Left kidney (tissue), 8 donors: ENCODE results near the gene LDHAL6A. TPM values are rescaled to one million over a fixed set of nuclear protein-coding genes. Genes with fewer than 3 reads are reported as not detected.
"Not testable (repeated sequence)": the region's sequence is repeated elsewhere in the genome, so short reads cannot be mapped to it uniquely, and the experiment has no call there.

Source experiments
- DNase-seq: peaks from one replicate; pipeline ENCODE4 v3.0.0-alpha.2; 2013
- long read RNA-seq, 8 donors: transcript quantifications; one replicate each; lab custom pipeline, GENCODE V29; 2026
- polyA plus RNA-seq: library from polyadenylated mRNA; unstranded; fragments of 120-200 nt; gene quantifications from one replicate; pipeline ENCODE4 v1.2.1, GENCODE V29; 2013; ENCODE audit not compliant: insufficient read length

Gene LDHAL6A
- 1.5 TPM for polyA plus RNA-seq
- long read RNA-seq, donor 1 = 0 reads
- long read RNA-seq, donor 2, partial matches to known transcripts = 158 of 163 reads
- long read RNA-seq, donor 2, other reads (novel, unspliced or antisense) = 5 of 163 reads
- long read RNA-seq, donor 3 = 0 reads
- long read RNA-seq, donor 4 = 0 reads
- long read RNA-seq, donor 5, partial matches to known transcripts = 0 of 1 reads
- long read RNA-seq, donor 5, other reads (novel, unspliced or antisense) = 0 of 1 reads
- long read RNA-seq, donor 6, partial matches to known transcripts = 0 of 1 reads
- long read RNA-seq, donor 6, other reads (novel, unspliced or antisense) = 0 of 1 reads
- long read RNA-seq, donor 7, partial matches to known transcripts = 376 of 381 reads
- long read RNA-seq, donor 7, other reads (novel, unspliced or antisense) = 5 of 381 reads
- long read RNA-seq, donor 8 = 0 reads

GRCh38 chr11:18455686-18456372 is at the start of gene LDHAL6A:
Gene LDHAL6A (plus strand): TSS chr11:18455856. CDS start chr11:18456681, 825 bp downstream.
- DNase-seq = no peak

- not testable (repeated sequence) for DNase-seq
These were observed 48.3 kb upstream of the LDHAL6A start for GRCh38 chr11:18407400-18407799.

- no peak for DNase-seq
These were observed 46.9 kb upstream of the LDHAL6A start for GRCh38 chr11:18408558-18409291.

DNA sequence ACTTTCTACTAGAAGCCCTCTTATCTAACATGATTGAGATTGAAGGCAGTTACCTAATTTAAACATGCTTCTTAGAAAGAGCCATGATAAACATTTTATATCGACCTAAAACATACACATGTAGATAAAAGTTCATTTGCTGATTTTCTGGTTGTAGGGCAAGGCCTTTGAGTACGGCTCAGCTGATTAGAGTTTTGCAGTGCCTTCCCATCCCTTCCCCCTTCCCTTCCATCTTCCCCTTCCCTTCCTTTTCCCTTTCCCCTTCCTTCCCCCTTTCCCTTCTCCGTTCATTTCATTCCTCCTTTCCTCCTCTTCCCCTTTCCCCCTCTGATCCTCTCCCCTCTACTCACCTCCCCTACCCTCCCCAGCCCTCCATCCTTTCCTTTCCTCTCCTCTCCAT is 39.2 kb upstream of the LDHAL6A start:
- DNase-seq = no peak

GRCh38 chr11:18419040-18419439 is 36.6 kb upstream of the LDHAL6A start:
- DNase-seq = no peak

- DNase-seq = no peak
These were observed 35.6 kb upstream of the LDHAL6A start for GRCh38 chr11:18420067-18420466.

DNA sequence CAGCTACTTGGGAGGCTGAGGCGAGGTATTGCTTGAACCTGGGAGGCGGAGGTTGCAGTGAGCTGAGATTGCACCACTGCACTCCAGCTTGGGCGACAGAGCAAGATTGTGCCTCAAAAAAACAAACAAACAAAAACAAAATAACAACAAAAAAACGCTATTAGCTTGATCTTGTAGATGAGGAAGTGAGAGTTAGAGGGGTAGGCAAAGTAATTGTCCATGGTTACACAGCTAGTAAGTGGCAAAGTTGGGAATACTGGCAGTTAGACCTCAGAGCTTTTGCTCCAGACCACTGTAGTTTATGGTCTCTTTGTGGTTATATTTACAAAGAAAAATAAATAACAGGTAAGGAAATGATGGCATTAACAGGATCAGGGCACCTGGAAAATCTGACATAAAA is 28.4 kb upstream of the LDHAL6A start:
- DNase-seq = no peak

- no peak for DNase-seq
These were observed 26.3 kb upstream of the LDHAL6A start for GRCh38 chr11:18429332-18429731.

GRCh38 chr11:18438691-18439090 is 17.0 kb upstream of the LDHAL6A start:
- DNase-seq = no peak

- DNase-seq = no peak
These were observed 6.4 kb upstream of the LDHAL6A start for GRCh38 chr11:18449251-18449650.

- DNase-seq = no peak
These were observed 2.7 kb upstream of the LDHAL6A start for GRCh38 chr11:18452927-18453326.

DNA sequence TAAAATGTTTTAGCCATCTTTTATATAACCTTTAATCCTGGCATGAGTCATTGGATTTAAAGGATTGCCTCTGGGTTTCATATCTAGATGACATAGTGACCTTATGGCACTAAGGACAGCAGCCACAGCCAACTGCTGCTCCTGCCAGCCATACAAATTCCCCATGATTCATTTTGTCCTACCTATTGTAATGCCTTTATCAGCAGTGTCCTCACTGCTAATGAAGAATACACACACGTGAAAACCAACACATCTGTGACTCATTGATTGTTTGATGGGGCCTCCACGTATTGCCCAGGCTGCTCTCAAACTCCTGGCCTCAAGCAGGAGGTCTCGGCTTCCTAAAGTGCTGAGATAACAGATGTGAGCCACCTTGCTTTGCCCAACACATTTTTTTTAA is 1.8 kb downstream of the LDHAL6A start:
- no peak for DNase-seq

GRCh38 chr11:18459634-18460033 is 4.0 kb downstream of the LDHAL6A start:
- DNase-seq = no peak

DNA sequence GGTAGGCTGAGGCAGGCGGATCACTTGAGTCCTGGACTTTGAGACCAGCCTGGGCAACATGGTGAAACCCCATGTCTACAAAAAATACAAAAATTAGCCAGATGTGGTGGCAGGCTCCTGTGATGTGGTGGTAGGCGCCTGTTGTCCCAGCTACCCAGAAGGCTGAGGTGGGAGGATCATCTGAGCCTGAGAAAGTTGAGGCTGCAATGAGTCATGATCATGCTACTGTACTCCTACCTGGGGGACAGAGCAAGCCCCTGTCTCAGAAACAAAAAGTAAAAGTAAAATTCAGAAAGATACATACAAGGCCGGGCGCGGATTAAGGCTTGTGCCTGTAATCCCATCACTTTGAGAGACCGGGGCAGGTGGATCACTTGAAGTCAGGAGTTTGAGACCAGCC is 6.3 kb downstream of the LDHAL6A start:
- DNase-seq = no peak

GRCh38 chr11:18463439-18463838 is 7.8 kb downstream of the LDHAL6A start:
- DNase-seq = no peak

GRCh38 chr11:18466402-18466801 is 10.7 kb downstream of the LDHAL6A start:
- no peak for DNase-seq

DNA sequence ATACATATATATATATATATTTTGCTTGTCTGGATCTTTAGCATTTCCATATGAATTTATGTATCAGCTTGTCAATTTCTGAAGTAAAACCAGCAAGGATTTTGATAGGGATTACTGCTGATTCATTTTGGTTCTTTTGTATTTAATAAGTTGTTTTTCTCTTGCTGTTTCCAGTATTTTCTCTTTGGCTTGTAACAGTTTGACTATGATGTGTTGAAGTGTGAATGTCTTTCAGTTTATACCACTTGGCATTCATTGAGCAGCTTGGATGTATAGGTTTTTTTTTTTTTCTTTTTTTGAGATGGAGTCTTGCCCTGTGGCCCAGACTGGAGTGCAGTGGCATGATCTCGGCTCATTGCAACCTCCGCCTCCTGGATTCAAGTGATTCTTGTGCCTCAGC is 12.4 kb downstream of the LDHAL6A start:
- DNase-seq = no peak

- DNase-seq = no peak
These were observed 13.3 kb downstream of the LDHAL6A start for GRCh38 chr11:18468961-18469360.

DNA sequence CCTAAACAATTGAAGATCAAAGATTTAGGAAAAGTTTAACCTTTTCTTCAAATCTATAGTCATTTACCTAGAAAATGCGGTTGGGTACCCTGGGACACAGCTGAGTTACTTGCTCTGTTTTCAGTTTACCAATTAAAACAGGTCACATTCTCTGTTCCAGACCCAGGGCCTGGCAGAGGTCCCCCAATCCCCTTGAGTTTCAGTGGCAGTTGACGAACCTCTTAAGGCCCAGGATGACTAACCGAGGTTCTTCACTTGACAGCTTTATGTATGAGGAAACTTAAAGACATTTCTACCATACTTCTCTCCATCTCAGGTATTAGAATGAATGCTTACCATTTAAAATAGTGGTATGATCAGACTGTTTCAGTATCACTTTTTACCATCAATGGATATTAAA is 16.3 kb downstream of the LDHAL6A start:
- no peak for DNase-seq

- no peak for DNase-seq
These were observed 16.9 kb downstream of the LDHAL6A start for GRCh38 chr11:18472587-18472986.

DNA sequence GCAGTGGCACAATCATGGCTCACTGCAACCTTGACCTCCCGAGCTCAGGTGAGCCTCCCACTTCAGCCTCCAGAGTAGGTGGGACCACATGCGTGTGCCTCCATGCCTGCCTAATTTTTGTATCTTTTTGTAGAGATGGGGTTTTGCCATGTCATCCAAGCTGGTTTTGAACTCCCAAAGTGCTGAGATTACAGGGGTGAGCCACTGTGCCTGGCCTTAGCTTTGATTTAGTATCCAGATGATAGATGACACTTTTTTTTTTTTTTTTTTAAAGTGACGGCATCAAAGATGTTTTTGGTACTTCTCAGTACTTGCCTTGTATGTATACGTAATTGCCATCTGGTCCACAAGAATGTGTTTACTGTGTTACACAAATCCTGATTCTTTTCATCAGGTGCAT is 23.4 kb downstream of the LDHAL6A start:
- DNase-seq = no peak

DNA sequence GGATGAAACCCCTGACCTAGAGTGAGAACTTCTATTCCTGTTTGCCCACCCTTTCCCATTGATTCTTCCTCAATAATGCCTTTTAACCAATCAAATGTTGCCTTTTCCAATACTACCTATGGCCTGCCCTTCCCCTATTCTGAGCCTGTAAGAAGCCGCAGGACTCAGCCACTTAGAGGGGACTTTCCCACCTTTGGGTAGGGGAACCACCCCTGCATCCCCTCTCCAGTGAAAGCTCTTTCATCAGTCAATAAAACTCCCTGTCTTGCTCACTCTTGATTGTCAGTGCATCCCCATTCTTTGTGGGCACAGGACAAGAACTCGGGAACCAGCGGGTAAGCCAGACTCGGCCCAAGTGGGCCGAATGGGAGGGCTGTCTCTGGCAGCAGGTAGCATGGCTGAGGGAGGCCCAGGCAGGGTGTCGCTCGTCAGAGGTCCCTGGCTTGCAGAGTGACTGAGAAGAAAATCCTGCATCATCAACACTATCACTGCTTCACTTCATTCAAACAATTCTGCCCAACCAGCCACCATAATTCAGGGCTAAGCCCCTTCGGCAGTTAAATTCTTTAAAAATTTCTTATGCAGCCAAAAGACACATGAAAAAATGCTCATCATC is 30.4 kb downstream of the LDHAL6A start:
- no peak for DNase-seq
